ENCODE data around the gene GPR142. TPM values are rescaled to one million over a fixed set of nuclear protein-coding genes. Genes with fewer than 3 reads are reported as not detected.
A peak's percentile ranks its signal among the peaks of the same experiment; 100 is the strongest.
"Not testable (repeated sequence)": the region's sequence is repeated elsewhere in the genome, so short reads cannot be mapped to it uniquely, and the experiment has no call there.

The GPR142 gene
- total RNA-seq, 1 experiment from 2014 or later: not detected

- Mint-ChIP-seq H3K27me3 (ENCODE audit: low read depth) (no peaks in the 10 kb centered on the region), H3K36me3 (no peaks in the 10 kb centered on the region), H3K27ac (no peak overlapping the region), H3K9me3 (no peaks in the 10 kb centered on the region), H3K4me3 (no peak overlapping the region), H3K4me1 (peaks cover 16% of the 10 kb centered on the region)
- TF ChIP-seq E2F1 (CRISPR knock-in tag; IDR thresholded peaks at IDR 0.05) (no peak), CREM (CRISPR knock-in tag; IDR thresholded peaks at IDR 0.05) (no peak)
- ChIA-PET POLR2A (interaction anchor here (1.0 kb wide), 1 partner anchor 32 kb away, joined by 3 read pairs; no protein-coding TSS in a partner anchor), CTCF (interaction anchor here (2.1 to 3.1 kb wide), 2 partner anchors 23 to 36 kb away, joined by 7 to 16 read pairs; no protein-coding TSS in a partner anchor)
- no peak for ATAC-seq
- DNase-seq (ENCODE audit: low spot score): no peak
These were observed 34.7 kb downstream of the GPR142 start for GRCh38 chr17:74402048-74402447.

GRCh38 chr17:74403512-74404137 is 36.3 kb downstream of the GPR142 start:
- no peak for DNase-seq (ENCODE audit: low spot score)
- ChIA-PET POLR2A (interaction anchor here (0.7 kb wide), 1 partner anchor 183 kb away, joined by 4 read pairs; no protein-coding TSS in a partner anchor), CTCF (interaction anchor here (1.0 to 3.1 kb wide), 11 partner anchors 11 to 191 kb away, joined by 3 to 16 read pairs (median 4); partner anchors contain the start of genes BTBD17 and CD300A)
- no peak overlapping the region; the same call in 1 of the 2 replicates for H3K4me3 Mint-ChIP-seq
- ATAC-seq: peak; percentile 8; the same call in 1 of the 2 replicates
- H3K27me3 Mint-ChIP-seq (ENCODE audit: low read depth): no peaks in the 10 kb centered on the region
- H3K4me1 Mint-ChIP-seq: peaks cover 16% of the 10 kb centered on the region
- no peak for TF ChIP-seq ZNF219 (CRISPR knock-in tag; IDR thresholded peaks at IDR 0.05; ENCODE audit: borderline replicate concordance)
- no peak for TF ChIP-seq ZNF423 (CRISPR knock-in tag; IDR thresholded peaks at IDR 0.05)
- TF ChIP-seq TP53 (CRISPR knock-in tag; IDR thresholded peaks at IDR 0.05): no peak
- H3K9me3 Mint-ChIP-seq: no peaks in the 10 kb centered on the region
- H3K36me3 Mint-ChIP-seq: no peaks in the 10 kb centered on the region
- peak overlapping the region; percentile 65 for H3K27ac Mint-ChIP-seq

GRCh38 chr17:74404218-74404617 is 36.9 kb downstream of the GPR142 start:
- 0 out of 2 replicates have a peak, but pooled peaks have one; percentile 35 for TF ChIP-seq ZNF281 (CRISPR knock-in tag; IDR thresholded peaks at IDR 0.05)
- no peak for TF ChIP-seq USF1 (CRISPR knock-in tag; IDR thresholded peaks at IDR 0.05)
- ATAC-seq (peak; percentile 96), DNase-seq (ENCODE audit: low spot score) (peak; percentile 42)
- H3K27me3 Mint-ChIP-seq (ENCODE audit: low read depth): no peaks in the 10 kb centered on the region
- POLR2A ChIA-PET: no interaction called here
- H3K27ac Mint-ChIP-seq: peak overlapping the region; percentile 93
- H3K4me3 Mint-ChIP-seq: peak overlapping the region; percentile 3
- no peaks in the 10 kb centered on the region for H3K36me3 Mint-ChIP-seq
- H3K9me3 Mint-ChIP-seq: no peaks in the 10 kb centered on the region
- CTCF ChIA-PET: interaction anchor here (1.0 to 3.1 kb wide), 10 partner anchors 11 to 191 kb away, joined by 3 to 16 read pairs (median 4); partner anchors contain the start of gene BTBD17
- H3K4me1 Mint-ChIP-seq: peaks cover 16% of the 10 kb centered on the region

- no peaks in the 10 kb centered on the region for H3K27me3 Mint-ChIP-seq (ENCODE audit: low read depth)
- DNase-seq (ENCODE audit: low spot score) (no peak), ATAC-seq (no peak)
- peak overlapping the region; percentile 93 for H3K27ac Mint-ChIP-seq
- ChIA-PET POLR2A (no interaction called here), CTCF (interaction anchor here (0.8 to 3.1 kb wide), 11 partner anchors 12 to 192 kb away, joined by 3 to 16 read pairs (median 4); partner anchors contain the start of gene BTBD17)
- peak overlapping the region; percentile 3 for H3K4me3 Mint-ChIP-seq
- H3K4me1 Mint-ChIP-seq: peaks cover 16% of the 10 kb centered on the region
- no peaks in the 10 kb centered on the region for H3K36me3 Mint-ChIP-seq
- H3K9me3 Mint-ChIP-seq: no peaks in the 10 kb centered on the region
- no peak for TF ChIP-seq FOXJ3 (CRISPR knock-in tag; IDR thresholded peaks at IDR 0.05; ENCODE audit: borderline replicate concordance)
- TF ChIP-seq SMAD3 (CRISPR knock-in tag; IDR thresholded peaks at IDR 0.05; ENCODE audit: borderline replicate concordance): no peak
These were observed 37.5 kb downstream of the GPR142 start for GRCh38 chr17:74404789-74405188.

GRCh38 chr17:74405311-74405710 is 38.0 kb downstream of the GPR142 start:
- DNase-seq (ENCODE audit: low spot score); H3K9me3 Mint-ChIP-seq; H3K36me3 Mint-ChIP-seq; H3K27me3 Mint-ChIP-seq (ENCODE audit: low read depth); H3K27ac Mint-ChIP-seq; H3K4me3 Mint-ChIP-seq; POLR2A ChIA-PET; ATAC-seq: not testable (repeated sequence)
- CTCF ChIA-PET: interaction anchor here (0.8 to 2.5 kb wide), 3 partner anchors 26 to 50 kb away, joined by 3 to 6 read pairs (median 5); partner anchors contain the start of gene BTBD17
- peaks cover 16% of the 10 kb centered on the region for H3K4me1 Mint-ChIP-seq
